Measurements from ENCODE around the gene BLCAP.

DNA sequence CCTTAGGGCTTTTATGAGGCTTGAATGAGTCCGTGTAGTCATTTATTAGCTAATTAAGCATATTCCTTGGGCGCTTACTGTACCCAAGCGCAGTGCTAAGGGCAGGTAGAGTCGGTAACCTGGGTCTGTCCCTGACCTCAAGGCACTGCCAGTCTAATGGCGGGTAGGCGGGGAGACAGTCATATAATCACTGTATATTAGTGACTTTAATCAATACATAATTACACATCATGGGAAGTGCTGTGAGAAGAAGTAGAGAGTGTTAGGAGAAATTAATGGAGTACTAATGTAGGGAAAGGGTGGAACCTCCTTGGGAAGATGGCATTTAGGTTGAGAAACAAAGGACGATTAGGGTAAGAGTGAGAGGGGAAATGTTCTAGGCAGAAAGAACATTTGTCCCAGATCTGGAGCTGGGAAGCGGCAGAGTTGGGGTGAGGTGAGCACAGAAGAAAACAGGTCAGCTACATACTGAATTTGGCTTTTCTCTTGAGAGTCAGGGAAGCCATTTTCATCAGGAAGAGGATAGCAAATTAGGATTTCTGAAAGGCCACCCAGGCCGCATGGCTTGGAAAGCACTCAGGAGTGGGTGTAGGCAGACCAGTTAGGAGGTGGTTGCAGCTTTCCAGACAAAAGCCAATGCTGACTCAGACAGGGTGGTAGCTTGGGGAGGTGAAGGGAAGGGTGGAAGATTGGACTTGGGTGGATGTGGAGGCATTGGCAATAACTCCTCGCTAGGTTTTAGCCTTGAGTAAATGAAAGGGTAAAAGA, 954 bp upstream of the BLCAP start:
- TF ChIP-seq POLR2A (IDR thresholded peaks at IDR 0.05; ENCODE audit: low read length), result no peak
- no peak for TF ChIP-seq GATA1 (IDR thresholded peaks at IDR 0.05; ENCODE audit: low read depth, low read length)

Data from erythroblast (primary cell).